ENCODE measurements around the gene RSF1.

The RSF1 gene

GRCh38 chr11:77819411-77819920, 1.1 kb downstream of the RSF1 start:
- H3K4me3 ChIP-seq (replicated peaks; ENCODE audit: low read depth, low read length) = peak overlapping the region; percentile 97
- TF ChIP-seq CTCF (IDR thresholded peaks at IDR 0.05; ENCODE audit: low read length, missing control alignments) = peak; percentile 10
- peak; percentile 89 for DNase-seq (ENCODE audit: low read depth)

- no peak for DNase-seq (ENCODE audit: low read depth)
- TF ChIP-seq CTCF (IDR thresholded peaks at IDR 0.05; ENCODE audit: low read length, missing control alignments) = no peak
- no peak overlapping the region for H3K4me3 ChIP-seq (replicated peaks; ENCODE audit: low read depth, low read length)
These were observed 5.1 kb downstream of the RSF1 start for GRCh38 chr11:77815459-77815858.

DNA sequence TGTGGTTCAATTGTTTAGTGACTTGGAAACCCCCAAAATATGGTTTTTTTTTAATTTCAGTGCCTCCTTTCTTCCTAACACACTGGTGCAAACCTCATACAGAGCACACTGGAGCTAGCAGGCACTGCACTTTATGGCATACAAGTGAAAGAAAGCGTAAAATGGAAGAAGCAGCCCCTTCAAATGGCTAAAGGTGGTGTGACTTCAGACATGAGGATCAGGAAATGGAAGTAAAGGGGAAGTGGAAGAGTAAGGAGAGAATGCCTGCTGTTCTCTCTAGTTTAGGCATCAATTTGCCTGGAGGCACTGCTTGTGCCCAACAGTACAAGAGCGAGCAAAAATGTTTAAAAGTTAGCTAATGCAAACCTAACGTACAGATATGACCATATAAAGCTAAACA, 5.7 kb downstream of the RSF1 start:
- no peak overlapping the region for H3K4me3 ChIP-seq (replicated peaks; ENCODE audit: low read depth, low read length)
- no peak for DNase-seq (ENCODE audit: low read depth)
- TF ChIP-seq CTCF (IDR thresholded peaks at IDR 0.05; ENCODE audit: low read length, missing control alignments) = no peak

GRCh38 chr11:77813256-77813655, 7.3 kb downstream of the RSF1 start:
- DNase-seq (ENCODE audit: low read depth) = no peak
- TF ChIP-seq CTCF (IDR thresholded peaks at IDR 0.05; ENCODE audit: low read length, missing control alignments) = no peak
- no peak overlapping the region for H3K4me3 ChIP-seq (replicated peaks; ENCODE audit: low read depth, low read length)

- TF ChIP-seq CTCF (IDR thresholded peaks at IDR 0.05; ENCODE audit: low read length, missing control alignments) = no peak
- no peak for DNase-seq (ENCODE audit: low read depth)
- no peak overlapping the region for H3K4me3 ChIP-seq (replicated peaks; ENCODE audit: low read depth, low read length)
These were observed 13.5 kb downstream of the RSF1 start for GRCh38 chr11:77806993-77807392.

DNA sequence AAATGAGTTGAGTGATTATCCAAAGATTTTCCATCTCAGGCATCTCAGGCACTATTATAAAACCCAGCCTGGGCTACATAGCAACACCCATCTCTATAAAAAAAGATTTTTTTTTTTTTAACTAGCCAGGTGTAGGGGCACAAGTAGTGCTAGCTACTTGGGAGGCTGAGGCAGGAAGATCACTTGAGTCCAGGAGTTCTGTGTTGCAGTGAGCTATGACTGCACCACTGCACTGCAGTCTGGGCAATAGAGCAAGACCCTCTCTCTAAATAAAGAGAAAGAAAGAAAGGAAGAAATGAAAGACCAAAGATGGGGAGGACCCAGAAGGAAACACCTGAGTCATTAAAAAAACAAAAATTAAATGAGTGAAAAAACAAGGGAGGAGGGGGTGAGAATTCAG, 14.1 kb downstream of the RSF1 start:
- no peak for TF ChIP-seq CTCF (IDR thresholded peaks at IDR 0.05; ENCODE audit: low read length, missing control alignments)
- no peak for DNase-seq (ENCODE audit: low read depth)
- H3K4me3 ChIP-seq (replicated peaks; ENCODE audit: low read depth, low read length) = no peak overlapping the region

GRCh38 chr11:77801477-77801876, 19.0 kb downstream of the RSF1 start:
- TF ChIP-seq CTCF (IDR thresholded peaks at IDR 0.05; ENCODE audit: low read length, missing control alignments) = no peak
- H3K4me3 ChIP-seq (replicated peaks; ENCODE audit: low read depth, low read length) = no peak overlapping the region
- DNase-seq (ENCODE audit: low read depth) = no peak
